Measurements from ENCODE around the gene PM20D1. TPM values are rescaled to one million over a fixed set of nuclear protein-coding genes. Genes with fewer than 3 reads are reported as not detected.
A peak's percentile ranks its signal among the peaks of the same experiment; 100 is the strongest.
"Not testable (repeated sequence)": the region's sequence is repeated elsewhere in the genome, so short reads cannot be mapped to it uniquely, and the experiment has no call there.

PM20D1 gene
- polyA plus RNA-seq, 3 donors from 2014 or later, result 1.9 to 3.1 (median 2.6) TPM

- Mint-ChIP-seq H3K27ac (no peak overlapping the region), H3K27me3 (ENCODE audit: low read depth in 3 of 3) (peaks cover 0 to 4% (median 3%) of the 10 kb centered on the region in 3 donors), H3K36me3 (peaks cover 0 to 4% (median 0%) of the 10 kb centered on the region in 3 donors), H3K4me3 (no peak overlapping the region), H3K4me1 (peaks cover 5 to 11% of the 10 kb centered on the region in 2 donors), H3K9me3 (no peaks in the 10 kb centered on the region)
- DNase-seq, result no peak
These were observed 11.6 kb upstream of the PM20D1 start for GRCh38 chr1:205861540-205861939.

- peaks cover 0 to 6% (median 0%) of the 10 kb centered on the region in 3 donors for H3K36me3 Mint-ChIP-seq
- peak overlapping the region in 2 of 5 donors; percentile 22 to 27 for H3K4me3 Mint-ChIP-seq
- peaks cover 0 to 3% (median 0%) of the 10 kb centered on the region in 3 donors for H3K27me3 Mint-ChIP-seq (ENCODE audit: low read depth in 3 of 3)
- H3K9me3 Mint-ChIP-seq, result peaks cover 0 to 2% (median 0%) of the 10 kb centered on the region in 6 donors
- peak overlapping the region in 3 of 6 donors; percentile 38 to 57 (median 43) for H3K27ac Mint-ChIP-seq
- DNase-seq, result peak in 1 of 3 donors; percentile 8
- H3K4me1 Mint-ChIP-seq, result peaks cover 5 to 11% of the 10 kb centered on the region in 2 donors
These were observed 8.4 kb upstream of the PM20D1 start for GRCh38 chr1:205858141-205858961.

DNA sequence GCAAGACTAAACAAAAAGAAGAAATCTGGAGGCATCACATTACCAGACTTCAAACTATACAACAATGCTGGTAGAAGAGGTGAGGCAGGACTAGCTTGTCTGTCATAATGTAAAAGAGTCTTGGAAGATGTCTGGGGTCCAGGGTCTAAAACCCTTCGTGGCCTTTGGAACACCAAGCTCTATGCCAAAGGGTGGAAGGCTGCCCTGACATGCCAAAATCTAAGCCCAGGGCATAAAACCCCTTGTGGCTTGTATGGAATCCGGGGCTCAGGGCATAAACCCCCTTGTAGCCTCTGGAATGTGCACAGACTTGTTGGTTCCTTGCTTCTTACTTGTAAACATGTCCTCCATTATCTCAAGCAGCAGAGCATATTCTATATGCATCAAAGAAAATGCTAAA is 7.6 kb upstream of the PM20D1 start:
- H3K27ac Mint-ChIP-seq; H3K4me3 Mint-ChIP-seq; H3K9me3 Mint-ChIP-seq; DNase-seq; H3K27me3 Mint-ChIP-seq (ENCODE audit: low read depth in 3 of 3); H3K36me3 Mint-ChIP-seq: not testable (repeated sequence)
- H3K4me1 Mint-ChIP-seq, result peaks cover 5 to 11% of the 10 kb centered on the region in 2 donors

DNA sequence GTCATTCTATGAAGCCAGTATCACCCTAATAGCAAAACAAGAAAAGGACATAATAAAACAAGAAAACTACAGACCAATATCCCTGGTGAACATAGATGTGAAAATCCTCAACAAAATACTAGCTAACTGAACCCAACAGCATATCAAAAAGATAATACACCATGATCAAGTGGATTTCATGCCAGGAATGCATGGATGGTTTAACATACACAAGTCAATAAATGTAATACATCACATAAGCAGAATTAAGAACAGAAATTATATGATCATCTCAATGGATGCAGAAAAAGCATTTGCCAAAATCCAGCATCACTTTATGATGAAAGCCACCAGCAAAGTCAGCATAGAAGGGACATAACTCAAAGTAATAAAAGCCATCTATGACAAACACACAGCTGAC is 6.5 kb upstream of the PM20D1 start:
- Mint-ChIP-seq H3K4me1 (peaks cover 5 to 11% of the 10 kb centered on the region in 2 donors), H3K9me3 (peaks cover 0 to 2% (median 0%) of the 10 kb centered on the region in 6 donors), H3K27ac (no peak overlapping the region), H3K27me3 (ENCODE audit: low read depth in 3 of 3) (peaks cover 0 to 3% (median 0%) of the 10 kb centered on the region in 3 donors), H3K4me3 (no peak overlapping the region), H3K36me3 (peaks cover 0 to 6% (median 0%) of the 10 kb centered on the region in 3 donors)
- DNase-seq, result no peak

- Mint-ChIP-seq H3K4me3 (no peak overlapping the region), H3K9me3 (peaks cover 0 to 2% (median 0%) of the 10 kb centered on the region in 6 donors), H3K4me1 (peaks cover 15 to 19% of the 10 kb centered on the region in 2 donors), H3K27me3 (ENCODE audit: low read depth in 3 of 3) (peaks cover 2 to 6% (median 4%) of the 10 kb centered on the region in 3 donors), H3K36me3 (peaks cover 0 to 6% (median 0%) of the 10 kb centered on the region in 3 donors), H3K27ac (no peak overlapping the region)
- DNase-seq, result no peak
These were observed 3.0 kb upstream of the PM20D1 start for GRCh38 chr1:205852969-205853368.

DNA sequence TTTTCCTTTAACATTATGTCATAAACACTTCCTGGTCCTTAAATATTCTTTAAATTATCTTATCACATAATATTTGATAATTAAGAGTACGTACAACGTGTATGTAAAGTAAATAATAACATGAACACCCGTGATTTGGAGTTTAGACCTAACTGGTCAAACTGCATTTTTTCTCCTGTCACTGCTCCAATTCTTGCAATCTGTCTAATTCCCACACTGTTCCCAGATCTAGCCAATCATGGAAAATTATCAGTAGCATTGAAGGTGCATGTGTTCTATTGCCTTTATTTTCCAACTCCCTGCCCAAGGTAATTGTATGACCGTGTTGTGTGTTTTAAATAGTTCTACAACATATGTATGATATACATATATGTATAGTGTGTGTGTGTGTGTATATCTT is 2.1 kb upstream of the PM20D1 start:
- peaks cover 15 to 17% of the 10 kb centered on the region in 2 donors for H3K4me1 Mint-ChIP-seq

GRCh38 chr1:205843036-205843859 is 6.7 kb downstream of the PM20D1 start:
- Mint-ChIP-seq H3K36me3 (peaks cover 0 to 15% (median 11%) of the 10 kb centered on the region in 3 donors), H3K27ac (no peak overlapping the region), H3K27me3 (ENCODE audit: low read depth in 3 of 3) (no peaks in the 10 kb centered on the region), H3K9me3 (no peaks in the 10 kb centered on the region), H3K4me1 (peaks cover 3 to 6% of the 10 kb centered on the region in 2 donors), H3K4me3 (no peak overlapping the region)
- no peak for DNase-seq

More for the DNA sequence above, 2.1 kb upstream of the PM20D1 start:
- Mint-ChIP-seq H3K27me3 (ENCODE audit: low read depth in 3 of 3) (peaks cover 2 to 6% (median 4%) of the 10 kb centered on the region in 3 donors), H3K4me3 (no peak overlapping the region), H3K9me3 (peaks cover 0 to 2% (median 0%) of the 10 kb centered on the region in 6 donors), H3K36me3 (peaks cover 0 to 6% (median 0%) of the 10 kb centered on the region in 3 donors), H3K27ac (no peak overlapping the region)
- DNase-seq, result no peak

GRCh38 chr1:205842229-205842628 is 7.7 kb downstream of the PM20D1 start:
- Mint-ChIP-seq H3K9me3 (no peaks in the 10 kb centered on the region), H3K27me3 (ENCODE audit: low read depth in 3 of 3) (no peaks in the 10 kb centered on the region), H3K4me3 (no peak overlapping the region), H3K36me3 (peaks cover 0 to 15% (median 13%) of the 10 kb centered on the region in 3 donors), H3K4me1 (peaks cover 3 to 6% of the 10 kb centered on the region in 2 donors), H3K27ac (no peak overlapping the region)
- DNase-seq, result no peak

GRCh38 chr1:205840146-205840923 is 9.6 kb downstream of the PM20D1 start:
- peaks cover 0 to 15% (median 13%) of the 10 kb centered on the region in 3 donors for H3K36me3 Mint-ChIP-seq
- H3K9me3 Mint-ChIP-seq, result no peaks in the 10 kb centered on the region
- DNase-seq, result no peak
- no peaks in the 10 kb centered on the region for H3K27me3 Mint-ChIP-seq (ENCODE audit: low read depth in 3 of 3)
- peak overlapping the region in 1 of 6 donors; percentile 28 for H3K27ac Mint-ChIP-seq
- no peak overlapping the region for H3K4me3 Mint-ChIP-seq
- peaks cover 3 to 6% of the 10 kb centered on the region in 2 donors for H3K4me1 Mint-ChIP-seq

DNA sequence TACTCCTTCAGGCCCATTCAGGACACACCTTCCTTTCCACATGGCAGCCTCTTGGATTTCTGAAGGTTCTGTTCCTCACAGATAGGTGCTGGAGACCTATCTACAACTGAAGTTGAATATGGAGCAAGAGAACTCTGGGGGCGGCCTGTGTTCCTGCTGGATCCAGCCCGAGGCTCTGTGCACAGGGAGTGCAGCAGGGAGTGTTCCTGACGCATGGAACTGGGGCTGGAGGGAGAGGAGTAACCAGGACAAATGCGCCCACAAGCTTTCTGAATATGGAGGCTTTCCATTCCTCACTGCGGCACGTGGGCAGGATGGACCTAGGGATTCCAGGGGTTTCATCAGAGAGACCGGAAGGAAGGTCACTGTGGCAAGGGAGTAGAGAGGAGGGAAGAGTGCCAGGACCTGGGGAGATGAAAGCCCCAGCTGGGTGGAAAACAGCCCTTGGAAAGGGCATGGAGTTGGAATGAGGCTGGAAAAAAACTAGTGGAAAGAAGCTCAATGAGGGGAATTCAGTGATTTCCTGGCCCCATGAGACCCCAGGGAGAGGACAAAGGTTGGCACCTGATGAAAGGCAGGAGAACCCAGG is 12.5 kb downstream of the PM20D1 start:
- H3K9me3 Mint-ChIP-seq, result no peaks in the 10 kb centered on the region
- H3K27ac Mint-ChIP-seq, result no peak overlapping the region
- H3K4me1 Mint-ChIP-seq, result peaks cover 3 to 6% of the 10 kb centered on the region in 2 donors

DNA sequence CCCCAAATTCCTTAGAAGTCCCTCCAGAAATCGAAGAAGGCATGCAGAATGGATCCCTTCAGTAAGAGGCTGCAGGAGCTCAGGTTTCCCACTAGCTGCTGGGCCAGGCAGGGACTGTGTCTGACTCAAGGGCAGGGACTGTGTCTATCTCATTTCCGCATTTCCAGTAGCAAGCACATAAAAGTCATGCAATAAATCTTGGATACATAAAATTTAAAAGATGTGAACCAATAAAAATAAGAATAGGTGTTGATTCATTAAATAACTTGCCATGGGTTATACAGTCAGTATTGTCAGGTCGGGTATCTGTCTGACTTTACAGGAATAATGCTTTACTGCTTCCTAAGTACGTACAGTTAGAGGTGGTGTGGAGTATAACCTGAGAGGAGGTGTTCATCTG is 15.2 kb downstream of the PM20D1 start:
- no peak overlapping the region for H3K4me3 Mint-ChIP-seq
- peaks cover 0 to 8% (median 8%) of the 10 kb centered on the region in 3 donors for H3K36me3 Mint-ChIP-seq
- H3K27ac Mint-ChIP-seq, result no peak overlapping the region
- no peaks in the 10 kb centered on the region for H3K9me3 Mint-ChIP-seq
- H3K4me1 Mint-ChIP-seq, result no peaks in the 10 kb centered on the region
- H3K27me3 Mint-ChIP-seq (ENCODE audit: low read depth in 3 of 3), result no peaks in the 10 kb centered on the region
- DNase-seq, result no peak

More for the DNA sequence above, 12.5 kb downstream of the PM20D1 start:
- H3K36me3 Mint-ChIP-seq, result peaks cover 0 to 8% (median 8%) of the 10 kb centered on the region in 3 donors
- DNase-seq, result no peak
- H3K4me3 Mint-ChIP-seq, result no peak overlapping the region
- no peaks in the 10 kb centered on the region for H3K27me3 Mint-ChIP-seq (ENCODE audit: low read depth in 3 of 3)

GRCh38 chr1:205832326-205832751 is 17.6 kb downstream of the PM20D1 start:
- H3K36me3 Mint-ChIP-seq, result peaks cover 0 to 12% (median 4%) of the 10 kb centered on the region in 3 donors
- H3K27me3 Mint-ChIP-seq (ENCODE audit: low read depth in 3 of 3), result peaks cover 0 to 3% (median 0%) of the 10 kb centered on the region in 3 donors
- no peak overlapping the region for H3K27ac Mint-ChIP-seq
- H3K4me1 Mint-ChIP-seq, result no peaks in the 10 kb centered on the region
- DNase-seq, result no peak
- no peak overlapping the region for H3K4me3 Mint-ChIP-seq
- no peaks in the 10 kb centered on the region for H3K9me3 Mint-ChIP-seq

DNA sequence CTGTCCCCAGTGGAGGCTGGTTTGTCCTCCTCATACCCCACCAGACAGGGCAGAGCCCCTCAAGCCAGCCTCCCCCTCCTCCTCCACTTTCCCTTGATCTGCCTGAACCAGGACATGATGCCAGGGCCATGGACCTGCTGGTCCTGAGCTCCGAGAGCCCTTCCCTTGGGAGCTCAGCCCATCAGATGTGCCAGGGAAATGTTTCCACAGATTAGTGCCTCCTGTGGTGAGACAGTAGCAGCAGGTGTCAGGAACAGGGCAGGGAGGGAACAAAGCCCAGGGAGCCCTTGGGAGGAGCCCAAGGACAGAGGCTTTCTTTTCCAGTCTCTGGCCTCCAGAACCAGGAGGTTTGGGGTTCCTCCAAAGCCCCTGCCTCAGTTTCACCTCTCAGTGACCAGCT is 22.3 kb downstream of the PM20D1 start:
- H3K9me3 Mint-ChIP-seq, result no peaks in the 10 kb centered on the region
- peaks cover 12 to 16% of the 10 kb centered on the region in 2 donors for H3K4me1 Mint-ChIP-seq
- H3K36me3 Mint-ChIP-seq, result peaks cover 4 to 19% (median 6%) of the 10 kb centered on the region in 3 donors
- H3K4me3 Mint-ChIP-seq, result no peak overlapping the region
- peaks cover 0 to 3% (median 0%) of the 10 kb centered on the region in 3 donors for H3K27me3 Mint-ChIP-seq (ENCODE audit: low read depth in 3 of 3)
- H3K27ac Mint-ChIP-seq, result no peak overlapping the region
- DNase-seq, result no peak
